ENCODE data around the gene TMEM260.

DNA sequence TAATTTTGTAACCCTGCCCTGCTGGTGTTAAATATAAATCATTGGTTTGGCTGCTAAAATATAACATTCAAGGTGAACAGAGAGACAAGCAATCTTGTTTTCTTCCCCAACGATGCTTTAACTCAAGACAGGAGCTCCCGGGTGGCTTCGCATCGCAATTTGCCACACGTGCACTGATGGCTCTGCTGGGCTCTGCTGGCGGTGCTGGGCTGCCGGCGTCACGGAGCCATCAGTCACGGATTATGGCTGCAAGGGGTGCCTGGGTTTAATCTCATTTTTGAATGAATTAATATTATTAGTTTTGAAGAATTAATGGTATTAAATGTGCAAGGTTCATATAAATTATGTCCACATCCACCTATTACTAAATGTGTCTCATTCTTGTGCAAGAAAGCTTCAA is 44.9 kb upstream of the TMEM260 start:
- TF ChIP-seq EZH2 (IDR thresholded peaks at IDR 0.05; ENCODE audit: low read depth, unreplicated experiment), result no peak
- no peak for TF ChIP-seq CTCF (conservative IDR thresholded peaks at IDR 0.05; ENCODE audit: low read depth in 2 of 2)
- TF ChIP-seq POLR2AphosphoS5 (IDR thresholded peaks at IDR 0.05; ENCODE audit: low read depth), result no peak
- no peak for TF ChIP-seq ZNF331 (CRISPR knock-in tag; IDR thresholded peaks at IDR 0.05; ENCODE audit: low read depth)
- TF ChIP-seq NANOG (IDR thresholded peaks at IDR 0.05; ENCODE audit: borderline replicate concordance), result no peak
- no peak for TF ChIP-seq CREB1 (CRISPR knock-in tag; IDR thresholded peaks at IDR 0.05; ENCODE audit: low read depth)
- TF ChIP-seq, protein P1, sequence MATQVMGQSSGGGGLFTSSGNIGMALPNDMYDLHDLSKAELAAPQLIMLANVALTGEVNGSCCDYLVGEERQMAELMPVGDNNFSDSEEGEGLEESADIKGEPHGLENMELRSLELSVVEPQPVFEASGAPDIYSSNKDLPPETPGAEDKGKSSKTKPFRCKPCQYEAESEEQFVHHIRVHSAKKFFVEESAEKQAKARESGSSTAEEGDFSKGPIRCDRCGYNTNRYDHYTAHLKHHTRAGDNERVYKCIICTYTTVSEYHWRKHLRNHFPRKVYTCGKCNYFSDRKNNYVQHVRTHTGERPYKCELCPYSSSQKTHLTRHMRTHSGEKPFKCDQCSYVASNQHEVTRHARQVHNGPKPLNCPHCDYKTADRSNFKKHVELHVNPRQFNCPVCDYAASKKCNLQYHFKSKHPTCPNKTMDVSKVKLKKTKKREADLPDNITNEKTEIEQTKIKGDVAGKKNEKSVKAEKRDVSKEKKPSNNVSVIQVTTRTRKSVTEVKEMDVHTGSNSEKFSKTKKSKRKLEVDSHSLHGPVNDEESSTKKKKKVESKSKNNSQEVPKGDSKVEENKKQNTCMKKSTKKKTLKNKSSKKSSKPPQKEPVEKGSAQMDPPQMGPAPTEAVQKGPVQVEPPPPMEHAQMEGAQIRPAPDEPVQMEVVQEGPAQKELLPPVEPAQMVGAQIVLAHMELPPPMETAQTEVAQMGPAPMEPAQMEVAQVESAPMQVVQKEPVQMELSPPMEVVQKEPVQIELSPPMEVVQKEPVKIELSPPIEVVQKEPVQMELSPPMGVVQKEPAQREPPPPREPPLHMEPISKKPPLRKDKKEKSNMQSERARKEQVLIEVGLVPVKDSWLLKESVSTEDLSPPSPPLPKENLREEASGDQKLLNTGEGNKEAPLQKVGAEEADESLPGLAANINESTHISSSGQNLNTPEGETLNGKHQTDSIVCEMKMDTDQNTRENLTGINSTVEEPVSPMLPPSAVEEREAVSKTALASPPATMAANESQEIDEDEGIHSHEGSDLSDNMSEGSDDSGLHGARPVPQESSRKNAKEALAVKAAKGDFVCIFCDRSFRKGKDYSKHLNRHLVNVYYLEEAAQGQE (IDR thresholded peaks at IDR 0.05; ENCODE audit: unreplicated experiment), result no peak
- no peak for TF ChIP-seq ZNF114 (CRISPR knock-in tag; IDR thresholded peaks at IDR 0.05)
- no peak for TF ChIP-seq JUNB (IDR thresholded peaks at IDR 0.05; ENCODE audit: unreplicated experiment)
- no peak for TF ChIP-seq EZH2phosphoT487 (IDR thresholded peaks at IDR 0.05; ENCODE audit: unreplicated experiment)
